Neutrophil (primary cell): ENCODE data around the gene MRPL42.
"Not testable (repeated sequence)": the region's sequence is repeated elsewhere in the genome, so short reads cannot be mapped to it uniquely, and the experiment has no call there.

Source experiments
- H3K27ac ChIP-seq: fragments of 200-600 bp; sonication (generic); 2 replicates; pipeline ENCODE4 v1.5.1; 2016; ENCODE audit warnings: mild to moderate bottlenecking, moderate library complexity
- H3K27me3 ChIP-seq: fragments of 200-600 bp; sonication (generic); 2 replicates; pipeline ENCODE4 v1.6.0; 2016; ENCODE audit warnings: mild to moderate bottlenecking
- H3K36me3 ChIP-seq: fragments of 200-600 bp; sonication (generic); 2 replicates; pipeline ENCODE4 v1.5.1; 2017
- H3K4me1 ChIP-seq, 2 experiments: fragments of 200-600 bp in 1 of 2; sonication (generic) in 1 of 2; 1 replicate in 1 of 2; 2 replicates in 1 of 2; pipeline versions ENCODE4 v1.5.1 to v1.6.1; 2013 to 2016; ENCODE audit warnings: low read depth in 1 of 2, low read length in 1 of 2, mild to moderate bottlenecking in 1 of 2, moderate library complexity in 1 of 2; ENCODE audit not compliant: control insufficient read depth in 1 of 2, insufficient read depth in 1 of 2
- H3K4me3 ChIP-seq, 2 experiments: fragments of 200-600 bp in 1 of 2; sonication (generic) in 1 of 2; 1 replicate in 1 of 2; 2 replicates in 1 of 2; pipeline ENCODE4 v1.5.1; 2013 to 2016; ENCODE audit warnings: low read depth in 1 of 2, low read length in 1 of 2, mild to moderate bottlenecking in 1 of 2, moderate library complexity in 1 of 2
- H3K9me3 ChIP-seq: fragments of 200-600 bp; sonication (generic); 2 replicates; pipeline ENCODE4 v1.5.1; 2016
- TF ChIP-seq, protein P1 (sequence below): fragments of 200-600 bp; sonication (generic); IDR thresholded peaks from 2 replicates; pipeline ENCODE4 v1.5.1; 2016; ENCODE audit warnings: antibody characterized with exemption

MRPL42 gene

DNA sequence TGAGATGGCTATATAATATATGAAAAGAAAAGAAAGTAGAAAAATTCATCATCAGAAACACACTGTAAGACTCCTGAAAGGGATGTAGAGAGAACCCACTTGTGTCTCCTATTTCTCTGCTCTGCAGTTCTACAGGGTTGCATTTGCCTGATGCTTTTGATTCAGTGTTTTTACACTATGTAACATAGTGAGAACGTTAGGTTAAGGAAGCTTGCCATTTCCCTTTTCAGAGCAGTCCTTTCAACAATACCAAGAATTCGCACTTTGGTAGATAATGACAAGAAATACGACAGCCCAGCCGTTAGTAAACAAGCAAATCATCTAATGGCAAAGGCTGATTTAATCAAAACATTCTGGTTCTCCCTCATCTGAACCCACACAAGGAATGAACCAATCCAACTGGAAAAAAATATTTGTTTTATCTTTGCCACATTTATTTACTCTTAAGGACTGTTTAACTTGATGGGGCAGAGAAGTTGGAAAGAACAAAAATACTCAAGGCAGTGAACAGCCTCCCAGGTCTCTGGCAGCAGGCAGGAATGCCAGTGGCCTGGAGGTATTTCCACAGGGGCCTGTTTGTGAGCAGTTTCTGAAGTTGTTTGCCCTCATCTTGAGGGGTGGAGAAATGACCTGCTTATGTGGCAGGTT is 74.4 kb downstream of the MRPL42 start:
- no peak overlapping the region for H3K27ac ChIP-seq
- no peak overlapping the region for H3K4me3 ChIP-seq
- TF ChIP-seq, protein P1, sequence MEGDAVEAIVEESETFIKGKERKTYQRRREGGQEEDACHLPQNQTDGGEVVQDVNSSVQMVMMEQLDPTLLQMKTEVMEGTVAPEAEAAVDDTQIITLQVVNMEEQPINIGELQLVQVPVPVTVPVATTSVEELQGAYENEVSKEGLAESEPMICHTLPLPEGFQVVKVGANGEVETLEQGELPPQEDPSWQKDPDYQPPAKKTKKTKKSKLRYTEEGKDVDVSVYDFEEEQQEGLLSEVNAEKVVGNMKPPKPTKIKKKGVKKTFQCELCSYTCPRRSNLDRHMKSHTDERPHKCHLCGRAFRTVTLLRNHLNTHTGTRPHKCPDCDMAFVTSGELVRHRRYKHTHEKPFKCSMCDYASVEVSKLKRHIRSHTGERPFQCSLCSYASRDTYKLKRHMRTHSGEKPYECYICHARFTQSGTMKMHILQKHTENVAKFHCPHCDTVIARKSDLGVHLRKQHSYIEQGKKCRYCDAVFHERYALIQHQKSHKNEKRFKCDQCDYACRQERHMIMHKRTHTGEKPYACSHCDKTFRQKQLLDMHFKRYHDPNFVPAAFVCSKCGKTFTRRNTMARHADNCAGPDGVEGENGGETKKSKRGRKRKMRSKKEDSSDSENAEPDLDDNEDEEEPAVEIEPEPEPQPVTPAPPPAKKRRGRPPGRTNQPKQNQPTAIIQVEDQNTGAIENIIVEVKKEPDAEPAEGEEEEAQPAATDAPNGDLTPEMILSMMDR, result no peak
- H3K27me3 ChIP-seq, result peaks cover 2% of the 10 kb centered on the region
- H3K9me3 ChIP-seq, result no peaks in the 10 kb centered on the region
- H3K36me3 ChIP-seq, result no peaks in the 10 kb centered on the region
- H3K4me1 ChIP-seq, result no peaks in the 10 kb centered on the region

DNA sequence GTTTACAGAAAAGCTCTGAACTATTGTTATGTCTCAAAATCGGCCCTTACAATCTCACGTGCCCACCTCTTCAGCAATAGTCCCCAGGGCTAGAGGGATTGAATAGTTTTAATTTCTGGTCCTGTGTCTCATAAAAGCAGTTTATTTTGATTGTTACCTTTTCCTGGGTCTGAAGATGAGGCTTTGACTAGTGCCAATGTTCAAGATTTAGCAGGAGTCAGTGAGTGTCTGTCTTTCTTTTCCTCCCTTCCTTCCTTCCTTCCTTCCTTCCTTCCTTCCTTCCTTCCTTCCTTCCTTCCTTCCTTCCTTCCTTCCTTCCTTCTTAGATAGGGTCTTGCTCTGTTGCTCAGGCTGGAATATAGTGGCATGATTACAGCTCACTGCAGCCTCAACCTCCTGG is 80.5 kb downstream of the MRPL42 start:
- TF ChIP-seq, protein P1, result no peak

GRCh38 chr12:93549174-93549573 is 81.9 kb downstream of the MRPL42 start:
- H3K4me1 ChIP-seq, result no peaks in the 10 kb centered on the region
- H3K27me3 ChIP-seq, result no peaks in the 10 kb centered on the region
- no peak overlapping the region for H3K4me3 ChIP-seq
- TF ChIP-seq, protein P1, result no peak
- no peaks in the 10 kb centered on the region for H3K36me3 ChIP-seq
- no peak overlapping the region for H3K27ac ChIP-seq
- no peaks in the 10 kb centered on the region for H3K9me3 ChIP-seq

More for the DNA sequence above, 80.5 kb downstream of the MRPL42 start:
- Histone ChIP-seq H3K9me3 (no peaks in the 10 kb centered on the region), H3K36me3 (no peaks in the 10 kb centered on the region), H3K27ac (no peak overlapping the region), H3K4me1 (no peaks in the 10 kb centered on the region), H3K27me3 (no peaks in the 10 kb centered on the region), H3K4me3 (no peak overlapping the region)

- no peak overlapping the region for H3K4me3 ChIP-seq
- TF ChIP-seq, protein P1, result no peak
- no peaks in the 10 kb centered on the region for H3K27me3 ChIP-seq
- H3K4me1 ChIP-seq, result no peaks in the 10 kb centered on the region
- no peak overlapping the region for H3K27ac ChIP-seq
- no peaks in the 10 kb centered on the region for H3K36me3 ChIP-seq
- H3K9me3 ChIP-seq, result no peaks in the 10 kb centered on the region
Observed at GRCh38 chr12:93550748-93551611, 83.7 kb downstream of the MRPL42 start.

DNA sequence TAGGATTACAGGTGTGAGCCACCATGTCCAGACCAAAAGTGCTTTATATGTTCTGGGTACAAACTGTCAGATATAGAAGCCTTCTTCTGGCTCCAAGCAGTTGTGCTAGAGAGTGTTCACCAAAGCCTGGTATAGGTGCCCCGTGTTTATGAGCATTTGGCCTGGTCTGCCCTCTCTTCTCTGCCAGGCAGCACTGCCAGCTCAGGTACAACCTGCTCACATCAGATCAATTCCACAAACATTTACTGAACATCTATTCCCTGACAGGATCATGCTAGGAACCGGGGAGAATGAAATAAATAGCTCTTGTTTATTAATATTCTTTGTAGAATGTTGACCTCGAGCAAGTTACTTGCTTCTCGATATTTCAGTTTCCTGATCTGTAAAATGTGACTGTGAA is 85.1 kb downstream of the MRPL42 start:
- TF ChIP-seq, protein P1, result no peak
- H3K36me3 ChIP-seq, result no peaks in the 10 kb centered on the region
- H3K27me3 ChIP-seq, result no peaks in the 10 kb centered on the region
- H3K4me1 ChIP-seq, result no peaks in the 10 kb centered on the region
- no peak overlapping the region for H3K4me3 ChIP-seq
- no peak overlapping the region for H3K27ac ChIP-seq
- H3K9me3 ChIP-seq, result no peaks in the 10 kb centered on the region

DNA sequence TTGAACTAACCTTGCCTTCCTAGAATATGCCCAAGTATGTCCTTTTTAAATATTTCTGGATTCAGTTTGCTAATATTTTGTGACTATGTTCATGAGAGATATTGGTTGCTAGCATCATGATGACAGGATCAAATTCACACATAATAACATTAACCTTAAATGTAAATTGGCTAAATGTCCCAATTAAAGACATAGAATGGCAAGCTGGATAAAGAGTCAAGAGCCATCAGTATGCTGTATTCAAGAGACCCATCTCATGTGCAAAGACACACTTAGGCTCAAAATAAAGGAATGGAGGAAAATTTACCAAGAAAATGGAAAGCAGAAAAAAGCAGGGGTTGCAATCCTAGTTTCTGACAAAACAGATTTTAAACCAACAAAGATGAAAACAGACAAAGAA is 90.6 kb downstream of the MRPL42 start:
- H3K4me1 ChIP-seq, H3K27me3 ChIP-seq: not testable (repeated sequence)

GRCh38 chr12:93558685-93559084 is 91.4 kb downstream of the MRPL42 start:
- H3K36me3 ChIP-seq, H3K4me3 ChIP-seq, H3K4me1 ChIP-seq, H3K27me3 ChIP-seq, H3K9me3 ChIP-seq, H3K27ac ChIP-seq: not testable (repeated sequence)

More for the DNA sequence above, 90.6 kb downstream of the MRPL42 start:
- not testable (repeated sequence) for H3K27ac ChIP-seq, H3K36me3 ChIP-seq, H3K9me3 ChIP-seq, H3K4me3 ChIP-seq
